Measurements from ENCODE around the gene PLBD1.

PLBD1 gene

DNA sequence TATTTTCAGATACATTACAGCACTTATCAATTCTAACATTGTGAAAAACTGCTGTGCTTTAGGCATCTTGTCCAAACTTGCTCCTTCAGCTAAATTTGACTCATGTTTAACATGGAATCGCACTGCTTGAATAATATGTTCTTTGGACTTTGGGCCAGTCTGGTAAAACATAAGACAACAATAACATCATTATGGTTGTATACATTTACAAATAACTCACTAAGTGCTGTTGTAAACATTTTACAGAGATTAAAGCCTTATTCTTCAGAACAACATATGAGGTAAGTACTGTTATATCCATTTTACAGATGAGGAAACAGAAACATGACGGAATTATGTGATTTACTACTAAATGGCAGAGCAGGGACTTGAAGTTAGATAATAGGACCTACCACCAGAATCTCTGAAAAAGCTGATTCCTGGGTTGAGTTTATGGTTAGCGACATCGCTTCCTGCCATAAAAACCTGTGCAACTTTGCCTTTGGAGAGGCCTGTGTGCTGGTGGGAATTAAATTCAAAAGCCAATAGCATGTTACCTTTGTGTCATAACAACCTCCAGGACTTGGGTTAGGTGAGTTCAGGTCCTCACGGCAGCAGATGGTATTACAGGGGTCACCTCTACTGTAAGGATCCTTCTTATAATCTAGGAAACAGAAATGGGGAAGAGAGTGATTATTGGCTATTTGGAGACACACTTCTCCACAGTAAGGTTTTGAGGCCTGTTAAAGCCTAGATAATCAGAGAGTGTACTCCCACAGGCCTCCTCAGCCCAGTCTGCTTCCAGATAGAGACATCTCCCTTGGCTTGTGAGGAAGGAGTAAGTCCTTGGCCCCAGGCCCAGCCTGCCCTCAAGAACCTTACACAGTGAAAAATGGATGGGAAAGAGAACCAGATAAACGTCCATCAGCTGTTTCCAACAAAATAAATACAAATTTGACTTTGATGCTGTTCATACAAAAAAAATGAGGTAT, 61.8 kb downstream of the PLBD1 start:
- no peak for DNase-seq (ENCODE audit: low read depth in 3 of 3, low spot score in 1 of 3)

GRCh38 chr12:14495326-14495725, 72.4 kb downstream of the PLBD1 start:
- no peak for DNase-seq (ENCODE audit: low read depth in 3 of 3, low spot score in 1 of 3)

GRCh38 chr12:14482886-14483285, 84.8 kb downstream of the PLBD1 start:
- no peak for DNase-seq (ENCODE audit: low read depth in 3 of 3, low spot score in 1 of 3)

GRCh38 chr12:14482361-14482760, 85.3 kb downstream of the PLBD1 start:
- no peak for DNase-seq (ENCODE audit: low read depth in 3 of 3, low spot score in 1 of 3)

DNA sequence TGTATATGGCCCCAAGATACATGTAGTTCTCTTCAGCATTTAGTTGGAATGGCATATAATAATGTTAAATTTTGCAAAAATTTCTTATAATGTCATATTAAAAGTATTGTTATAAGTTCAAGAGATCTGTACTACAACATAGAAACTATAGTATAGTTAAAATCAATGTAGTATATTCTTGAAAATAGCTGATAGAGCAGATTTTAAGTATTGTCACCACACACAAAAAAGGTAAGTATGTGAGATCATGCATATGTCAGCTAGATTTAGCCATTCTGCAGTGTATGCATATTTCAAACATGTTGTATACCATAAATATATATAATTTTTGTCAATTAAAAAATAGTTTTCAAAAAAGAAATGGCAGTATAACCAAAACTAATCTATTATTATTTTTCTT, 86.5 kb downstream of the PLBD1 start:
- no peak for DNase-seq (ENCODE audit: low read depth in 3 of 3, low spot score in 1 of 3)

- DNase-seq (ENCODE audit: low read depth in 3 of 3, low spot score in 1 of 3): no peak
Measured at GRCh38 chr12:14479004-14479403, 88.7 kb downstream of the PLBD1 start.

DNA sequence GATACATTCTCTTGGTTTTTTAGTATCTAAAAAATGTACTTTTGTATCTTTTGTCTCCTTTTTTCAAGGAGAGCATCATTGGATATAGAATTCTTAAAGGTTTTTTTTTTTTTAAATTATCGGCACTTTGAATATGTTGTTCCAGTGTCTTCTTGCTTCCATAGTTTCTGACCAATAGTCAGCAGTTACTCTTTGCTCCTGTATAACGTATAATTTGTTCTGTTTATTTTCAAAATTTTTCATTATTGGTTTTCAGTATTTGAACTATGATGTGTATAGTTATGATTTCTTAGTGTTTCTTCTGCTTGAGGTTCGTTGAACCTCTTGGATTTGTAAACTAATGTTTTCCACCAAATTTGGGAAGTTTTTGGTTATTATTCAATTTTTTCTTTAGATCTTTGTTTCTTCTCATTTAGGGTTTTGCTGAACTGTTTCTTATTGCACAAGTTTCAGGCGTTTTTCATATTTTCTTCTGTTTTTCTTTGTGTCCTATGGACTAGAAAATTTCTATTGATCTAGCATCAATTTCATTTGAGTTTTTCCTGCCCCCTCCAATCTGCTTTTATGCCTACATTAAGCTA, 93.9 kb downstream of the PLBD1 start:
- no peak for DNase-seq (ENCODE audit: low read depth in 3 of 3, low spot score in 1 of 3)

GRCh38 chr12:14471497-14471896, 96.2 kb downstream of the PLBD1 start:
- DNase-seq (ENCODE audit: low read depth in 3 of 3, low spot score in 1 of 3): no peak

DNA sequence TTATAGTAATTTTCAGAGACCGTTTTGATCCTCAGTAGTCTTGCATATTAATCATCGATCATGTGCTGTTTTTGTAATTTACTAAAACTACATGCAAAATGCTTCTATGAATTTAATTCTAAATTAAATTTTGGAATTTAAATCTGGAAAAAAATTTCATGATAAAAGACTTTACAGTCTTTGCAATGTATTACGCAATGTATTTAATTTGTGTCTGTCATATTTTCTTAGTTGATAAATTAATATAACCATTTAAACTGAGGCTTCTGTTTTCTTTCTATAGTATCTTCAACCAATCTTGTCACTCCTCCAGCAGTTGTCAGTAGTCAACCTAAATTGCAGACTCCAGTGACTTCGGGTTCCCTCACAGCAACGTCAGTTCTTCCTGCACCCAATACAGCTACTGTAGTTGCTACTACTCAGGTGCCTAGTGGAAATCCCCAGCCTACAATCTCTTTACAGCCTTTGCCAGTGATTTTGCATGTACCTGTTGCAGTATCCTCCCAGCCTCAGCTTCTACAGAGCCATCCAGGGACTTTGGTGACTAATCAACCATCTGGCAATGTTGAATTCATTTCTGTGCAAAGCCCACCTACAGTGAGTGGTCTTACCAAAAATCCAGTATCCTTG, 107.4 kb downstream of the PLBD1 start:
- DNase-seq (ENCODE audit: low read depth in 3 of 3, low spot score in 1 of 3): no peak

DNA sequence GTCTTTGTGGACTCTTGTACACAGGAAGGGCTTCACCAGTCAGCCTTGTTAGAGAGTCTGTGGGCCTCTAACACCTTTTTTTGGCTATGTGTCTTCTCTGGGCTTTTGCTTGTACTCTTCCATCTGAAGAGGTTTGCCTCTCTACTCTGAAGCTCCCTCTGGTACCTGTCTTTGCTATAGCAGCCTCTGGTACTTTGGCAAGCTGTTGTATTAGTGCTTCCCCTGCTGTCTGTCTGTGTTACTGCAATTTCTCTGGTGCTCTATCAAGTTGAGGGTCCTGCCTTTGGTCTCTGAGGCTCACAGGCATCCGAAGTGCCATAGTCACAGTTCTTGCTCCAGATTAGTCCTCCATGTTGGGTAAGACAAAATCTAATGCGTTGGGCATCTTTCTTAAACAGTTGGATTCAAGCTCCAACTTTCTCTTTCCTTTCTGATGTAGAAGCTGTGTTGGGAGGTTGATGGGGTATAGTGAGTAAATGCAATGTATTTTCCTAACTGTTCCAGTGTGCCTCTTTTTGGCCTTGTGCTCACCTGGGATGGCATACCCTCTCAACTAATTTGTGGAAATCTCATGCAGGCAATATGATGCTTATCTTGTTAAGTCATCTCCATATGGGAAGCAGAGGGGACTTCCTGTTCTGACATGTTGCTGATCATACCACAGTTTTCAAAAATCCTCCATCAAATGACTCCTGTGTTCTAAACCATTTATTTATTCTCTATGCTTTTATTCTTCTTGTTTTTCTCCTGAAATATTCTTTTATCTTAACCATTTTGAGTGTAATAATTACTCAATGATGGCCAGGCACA, 113.4 kb downstream of the PLBD1 start:
- DNase-seq (ENCODE audit: low read depth in 3 of 3, low spot score in 1 of 3): no peak

All from stimulated activated CD4-positive, alpha-beta T cell treated with anti-CD3 and anti-CD28 coated beads, TNF-alpha, amount 100 ng/mL, for 1 hour (primary cell).